Measurements from ENCODE around the gene GAD2.
"Not testable (repeated sequence)": the region's sequence is repeated elsewhere in the genome, so short reads cannot be mapped to it uniquely, and the experiment has no call there.

Gene GAD2

GRCh38 chr10:26341701-26342100 is 125.1 kb downstream of the GAD2 start:
- H3K4me1 ChIP-seq (ENCODE audit: control insufficient read depth, insufficient read depth, low read length): no peaks in the 10 kb centered on the region
- H3K36me3 ChIP-seq (ENCODE audit: control insufficient read depth, insufficient read depth, low read length): no peaks in the 10 kb centered on the region
- H3K27me3 ChIP-seq (ENCODE audit: control insufficient read depth, insufficient read depth, low read length): peaks cover 8% of the 10 kb centered on the region; the same call in 1 of the 2 replicates
- H3K4me3 ChIP-seq (ENCODE audit: low read depth, low read length): no peak overlapping the region
- H3K9ac ChIP-seq (ENCODE audit: low read length): no peak overlapping the region
- no peak overlapping the region for H3K27ac ChIP-seq (ENCODE audit: low read depth, low read length)
- no peaks in the 10 kb centered on the region for H3K9me3 ChIP-seq (ENCODE audit: control insufficient read depth, insufficient read depth, low read depth, low read length)

DNA sequence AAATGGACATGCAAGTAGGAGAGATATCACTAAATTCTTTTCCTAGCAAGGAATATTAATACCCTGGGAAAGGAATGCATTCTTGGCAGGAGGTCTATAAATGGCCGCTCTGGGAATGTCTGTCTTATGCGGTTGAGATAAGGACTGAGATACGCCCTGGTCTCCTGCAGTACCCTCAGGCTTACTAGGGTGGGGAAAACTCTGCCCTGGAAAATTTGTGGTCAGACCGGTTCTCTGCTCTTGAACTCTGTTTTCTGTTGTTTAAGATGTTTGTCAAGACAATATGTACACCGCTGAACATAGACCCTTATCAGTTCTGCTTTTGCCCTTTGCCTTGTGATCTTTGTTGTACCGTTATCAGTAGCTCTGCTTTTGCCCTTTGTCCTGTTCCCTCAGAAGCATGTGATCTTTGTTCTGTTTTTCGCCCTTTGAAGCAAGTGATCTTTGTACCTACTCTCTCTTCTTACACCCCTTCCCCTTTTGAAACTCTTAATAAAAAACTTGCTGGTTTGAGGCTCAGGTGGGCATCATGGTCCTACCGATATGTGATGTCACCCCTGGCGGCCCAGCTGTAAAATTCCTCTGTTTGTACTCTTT is 132.3 kb downstream of the GAD2 start:
- not testable (repeated sequence) for H3K36me3 ChIP-seq (ENCODE audit: control insufficient read depth, insufficient read depth, low read length); H3K27me3 ChIP-seq (ENCODE audit: control insufficient read depth, insufficient read depth, low read length); H3K9ac ChIP-seq (ENCODE audit: low read length); H3K4me3 ChIP-seq (ENCODE audit: low read depth, low read length); H3K9me3 ChIP-seq (ENCODE audit: control insufficient read depth, insufficient read depth, low read depth, low read length); H3K27ac ChIP-seq (ENCODE audit: low read depth, low read length); H3K4me1 ChIP-seq (ENCODE audit: control insufficient read depth, insufficient read depth, low read length)

Measured in HUES6 (cell line).